CD4-positive, alpha-beta T cell treated with Interleukin-17A for 4 hours (primary cell): ENCODE data around the gene IQCF2.
A peak's percentile ranks its signal among the peaks of the same experiment; 100 is the strongest.
"Not testable (repeated sequence)": the region's sequence is repeated elsewhere in the genome, so short reads cannot be mapped to it uniquely, and the experiment has no call there.

Experiments used
- DNase-seq: peaks from one replicate; pipeline ENCODE4 v3.0.0-alpha.2; 2020; ENCODE audit warnings: mixed read lengths

The IQCF2 gene

GRCh38 chr3:51879937-51880336, 18.5 kb downstream of the IQCF2 start:
- no peak for DNase-seq

GRCh38 chr3:51886447-51886846, 25.0 kb downstream of the IQCF2 start:
- no peak for DNase-seq

- DNase-seq, result no peak
These were observed 26.2 kb downstream of the IQCF2 start for GRCh38 chr3:51887620-51888019.

- DNase-seq, result no peak
These were observed 27.2 kb downstream of the IQCF2 start for GRCh38 chr3:51888463-51889105.

- DNase-seq, result no peak
These were observed 30.0 kb downstream of the IQCF2 start for GRCh38 chr3:51891242-51892039.

- DNase-seq, result no peak
These were observed 33.0 kb downstream of the IQCF2 start for GRCh38 chr3:51894391-51894790.

GRCh38 chr3:51894939-51895338, 33.5 kb downstream of the IQCF2 start:
- DNase-seq, result no peak

- DNase-seq, result no peak
These were observed 35.3 kb downstream of the IQCF2 start for GRCh38 chr3:51896607-51897305.

- DNase-seq, result no peak
These were observed 36.0 kb downstream of the IQCF2 start for GRCh38 chr3:51897391-51897790.

- DNase-seq, result not testable (repeated sequence)
These were observed 38.6 kb downstream of the IQCF2 start for GRCh38 chr3:51900043-51900442.

GRCh38 chr3:51902361-51902760, 40.9 kb downstream of the IQCF2 start:
- DNase-seq, result peak; percentile 28

- no peak for DNase-seq
These were observed 42.8 kb downstream of the IQCF2 start for GRCh38 chr3:51904034-51904823.

GRCh38 chr3:51908026-51908425, 46.6 kb downstream of the IQCF2 start:
- DNase-seq, result no peak
